Measurements from ENCODE around the gene ROR2. TPM values are rescaled to one million over a fixed set of nuclear protein-coding genes. Genes with fewer than 3 reads are reported as not detected.
"Not testable (repeated sequence)": the region's sequence is repeated elsewhere in the genome, so short reads cannot be mapped to it uniquely, and the experiment has no call there.

The ROR2 gene
- total RNA-seq, 1 experiment from 2014 or later: 0.11 TPM

GRCh38 chr9:91803970-91804752 lies 145.9 kb downstream of the ROR2 start:
- no peak for DNase-seq (ENCODE audit: low read depth, low spot score)
- in situ Hi-C loops (cut with HindIII; ENCODE audit: low pct_unique_long_range_greater_than_20kb, low sequenced_read_pairs): no loop called here

- DNase-seq (ENCODE audit: low read depth, low spot score): no peak
- in situ Hi-C loops (cut with HindIII; ENCODE audit: low pct_unique_long_range_greater_than_20kb, low sequenced_read_pairs): no loop called here
These were observed 146.7 kb downstream of the ROR2 start for GRCh38 chr9:91803151-91803940.

GRCh38 chr9:91802391-91802790 lies 147.6 kb downstream of the ROR2 start:
- in situ Hi-C loops (cut with HindIII; ENCODE audit: low pct_unique_long_range_greater_than_20kb, low sequenced_read_pairs): no loop called here
- DNase-seq (ENCODE audit: low read depth, low spot score): no peak

GRCh38 chr9:91800473-91801030 lies 149.5 kb downstream of the ROR2 start:
- in situ Hi-C loops (cut with HindIII; ENCODE audit: low pct_unique_long_range_greater_than_20kb, low sequenced_read_pairs): no loop called here
- DNase-seq (ENCODE audit: low read depth, low spot score): no peak

- in situ Hi-C loops (cut with HindIII; ENCODE audit: low pct_unique_long_range_greater_than_20kb, low sequenced_read_pairs): no loop called here
- DNase-seq (ENCODE audit: low read depth, low spot score): no peak
These were observed 150.8 kb downstream of the ROR2 start for GRCh38 chr9:91799113-91799744.

GRCh38 chr9:91798273-91799112 lies 151.5 kb downstream of the ROR2 start:
- in situ Hi-C loops (cut with HindIII; ENCODE audit: low pct_unique_long_range_greater_than_20kb, low sequenced_read_pairs); DNase-seq (ENCODE audit: low read depth, low spot score): not testable (repeated sequence)

GRCh38 chr9:91797517-91797916 lies 152.5 kb downstream of the ROR2 start:
- in situ Hi-C loops (cut with HindIII; ENCODE audit: low pct_unique_long_range_greater_than_20kb, low sequenced_read_pairs); DNase-seq (ENCODE audit: low read depth, low spot score): not testable (repeated sequence)

- DNase-seq (ENCODE audit: low read depth, low spot score); in situ Hi-C loops (cut with HindIII; ENCODE audit: low pct_unique_long_range_greater_than_20kb, low sequenced_read_pairs): not testable (repeated sequence)
These were observed 153.5 kb downstream of the ROR2 start for GRCh38 chr9:91796516-91796915.

- no peak for DNase-seq (ENCODE audit: low read depth, low spot score)
- in situ Hi-C loops (cut with HindIII; ENCODE audit: low pct_unique_long_range_greater_than_20kb, low sequenced_read_pairs): no loop called here
These were observed 154.3 kb downstream of the ROR2 start for GRCh38 chr9:91795598-91796241.

- in situ Hi-C loops (cut with HindIII; ENCODE audit: low pct_unique_long_range_greater_than_20kb, low sequenced_read_pairs); DNase-seq (ENCODE audit: low read depth, low spot score): not testable (repeated sequence)
These were observed 156.7 kb downstream of the ROR2 start for GRCh38 chr9:91793371-91793770.

GRCh38 chr9:91790917-91791316 lies 159.1 kb downstream of the ROR2 start:
- no peak for DNase-seq (ENCODE audit: low read depth, low spot score)
- in situ Hi-C loops (cut with HindIII; ENCODE audit: low pct_unique_long_range_greater_than_20kb, low sequenced_read_pairs): no loop called here

- in situ Hi-C loops (cut with HindIII; ENCODE audit: low pct_unique_long_range_greater_than_20kb, low sequenced_read_pairs): no loop called here
- DNase-seq (ENCODE audit: low read depth, low spot score): no peak
These were observed 160.1 kb downstream of the ROR2 start for GRCh38 chr9:91789941-91790340.

- in situ Hi-C loops (cut with HindIII; ENCODE audit: low pct_unique_long_range_greater_than_20kb, low sequenced_read_pairs): no loop called here
- no peak for DNase-seq (ENCODE audit: low read depth, low spot score)
These were observed 162.1 kb downstream of the ROR2 start for GRCh38 chr9:91787931-91788330.

- in situ Hi-C loops (cut with HindIII; ENCODE audit: low pct_unique_long_range_greater_than_20kb, low sequenced_read_pairs): no loop called here
- DNase-seq (ENCODE audit: low read depth, low spot score): no peak
These were observed 163.7 kb downstream of the ROR2 start for GRCh38 chr9:91786132-91786896.

GRCh38 chr9:91785447-91785842 lies 164.6 kb downstream of the ROR2 start:
- no peak for DNase-seq (ENCODE audit: low read depth, low spot score)
- in situ Hi-C loops (cut with HindIII; ENCODE audit: low pct_unique_long_range_greater_than_20kb, low sequenced_read_pairs): no loop called here
